H1 (cell line): ENCODE results near the gene ALDOC.

ENCODE experiments used
- CEBPB ChIP-seq: IDR thresholded peaks from 2 replicates; pipeline ENCODE4 v1.6.1; 2012; ENCODE audit warnings: low read depth, low read length
- CHD2 ChIP-seq: IDR thresholded peaks from 2 replicates; pipeline ENCODE4 v1.6.1; 2012; ENCODE audit warnings: low read length, improper control_type of control experiment
- EP300 ChIP-seq, 2 experiments: IDR thresholded peaks; 1 replicate in 1 of 2; 2 replicates in 1 of 2; pipeline ENCODE4 v1.6.1; 2011 to 2012; ENCODE audit warnings: low read depth in 2 of 2, low read length in 2 of 2, mild to moderate bottlenecking in 2 of 2, borderline replicate concordance in 1 of 2, inconsistent platforms in 1 of 2, moderate library complexity in 1 of 2
- EZH2 ChIP-seq: fragments of 200-600 bp; sonication (generic); IDR thresholded peaks from 2 replicates; pipeline ENCODE4 v1.7.1; 2012; ENCODE audit warnings: low read depth, mild to moderate bottlenecking, moderate library complexity, low read length, inconsistent platforms; ENCODE audit not compliant: severe bottlenecking
- JUND ChIP-seq: IDR thresholded peaks from 2 replicates; pipeline ENCODE4 v1.6.1; 2011; ENCODE audit warnings: mild to moderate bottlenecking, improper control_type of control experiment, low read length
- SP4 ChIP-seq: IDR thresholded peaks from 2 replicates; pipeline ENCODE4 v1.6.1; 2012; ENCODE audit warnings: low read length, inconsistent platforms
- TAF1 ChIP-seq: IDR thresholded peaks from 2 replicates; pipeline ENCODE4 v1.6.1; 2011; ENCODE audit warnings: mild to moderate bottlenecking, low read depth, low read length
- TF ChIP-seq, protein P1 (sequence below), 3 experiments: IDR thresholded peaks; 1 replicate in 2 of 3; 2 replicates in 1 of 3; pipeline versions ENCODE4 v1.5.1 to v1.6.1; 2011; ENCODE audit warnings: low read length in 3 of 3, mild to moderate bottlenecking in 3 of 3, inconsistent platforms in 2 of 3, low read depth in 1 of 3, moderate library complexity in 1 of 3; ENCODE audit not compliant: insufficient read depth in 1 of 3; ENCODE audit errors: control extremely low read depth in 1 of 3
- TF ChIP-seq, protein P2 (sequence below): IDR thresholded peaks from 2 replicates; pipeline ENCODE4 v1.6.1; 2011; ENCODE audit warnings: low read length, improper control_type of control experiment

DNA sequence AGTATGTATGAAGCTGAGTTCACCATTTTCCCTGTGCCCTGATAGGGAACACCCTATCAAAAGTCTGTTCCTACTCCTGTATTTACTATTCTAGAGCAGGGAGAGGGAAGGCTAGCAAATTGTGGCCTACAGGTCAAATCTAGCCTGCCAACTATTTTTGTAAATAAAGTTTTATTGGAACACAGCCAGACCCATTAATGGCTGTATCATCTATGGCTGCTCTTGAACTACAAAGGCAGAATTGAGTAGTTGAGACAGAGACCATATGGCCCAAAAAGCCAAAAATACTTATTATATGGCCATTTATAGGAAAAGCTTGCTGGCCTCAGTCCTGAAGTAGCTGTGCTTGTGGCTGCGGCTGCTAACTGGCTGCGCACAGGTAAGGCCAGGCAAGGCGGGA is 4.3 kb upstream of the ALDOC start:
- TF ChIP-seq EZH2: no peak
- TF ChIP-seq, protein P1, sequence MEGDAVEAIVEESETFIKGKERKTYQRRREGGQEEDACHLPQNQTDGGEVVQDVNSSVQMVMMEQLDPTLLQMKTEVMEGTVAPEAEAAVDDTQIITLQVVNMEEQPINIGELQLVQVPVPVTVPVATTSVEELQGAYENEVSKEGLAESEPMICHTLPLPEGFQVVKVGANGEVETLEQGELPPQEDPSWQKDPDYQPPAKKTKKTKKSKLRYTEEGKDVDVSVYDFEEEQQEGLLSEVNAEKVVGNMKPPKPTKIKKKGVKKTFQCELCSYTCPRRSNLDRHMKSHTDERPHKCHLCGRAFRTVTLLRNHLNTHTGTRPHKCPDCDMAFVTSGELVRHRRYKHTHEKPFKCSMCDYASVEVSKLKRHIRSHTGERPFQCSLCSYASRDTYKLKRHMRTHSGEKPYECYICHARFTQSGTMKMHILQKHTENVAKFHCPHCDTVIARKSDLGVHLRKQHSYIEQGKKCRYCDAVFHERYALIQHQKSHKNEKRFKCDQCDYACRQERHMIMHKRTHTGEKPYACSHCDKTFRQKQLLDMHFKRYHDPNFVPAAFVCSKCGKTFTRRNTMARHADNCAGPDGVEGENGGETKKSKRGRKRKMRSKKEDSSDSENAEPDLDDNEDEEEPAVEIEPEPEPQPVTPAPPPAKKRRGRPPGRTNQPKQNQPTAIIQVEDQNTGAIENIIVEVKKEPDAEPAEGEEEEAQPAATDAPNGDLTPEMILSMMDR (IDR thresholded peaks at IDR 0.05; ENCODE audit: control extremely low read depth in 1 of 3, insufficient read depth in 1 of 3, low read depth in 1 of 3, low read length in 3 of 3): no peak
- no peak for TF ChIP-seq JUND
- TF ChIP-seq, protein P2, sequence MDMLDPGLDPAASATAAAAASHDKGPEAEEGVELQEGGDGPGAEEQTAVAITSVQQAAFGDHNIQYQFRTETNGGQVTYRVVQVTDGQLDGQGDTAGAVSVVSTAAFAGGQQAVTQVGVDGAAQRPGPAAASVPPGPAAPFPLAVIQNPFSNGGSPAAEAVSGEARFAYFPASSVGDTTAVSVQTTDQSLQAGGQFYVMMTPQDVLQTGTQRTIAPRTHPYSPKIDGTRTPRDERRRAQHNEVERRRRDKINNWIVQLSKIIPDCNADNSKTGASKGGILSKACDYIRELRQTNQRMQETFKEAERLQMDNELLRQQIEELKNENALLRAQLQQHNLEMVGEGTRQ: no peak
- no peak for TF ChIP-seq EP300 (IDR thresholded peaks at IDR 0.05; ENCODE audit: borderline replicate concordance in 1 of 2, low read depth in 2 of 2, low read length in 2 of 2)
- TF ChIP-seq SP4: no peak
- TF ChIP-seq CEBPB: no peak
- no peak for TF ChIP-seq CHD2
- no peak for TF ChIP-seq TAF1
